ENCODE results near the gene PMF1.
A peak's percentile ranks its signal among the peaks of the same experiment; 100 is the strongest.

Gene PMF1

DNA sequence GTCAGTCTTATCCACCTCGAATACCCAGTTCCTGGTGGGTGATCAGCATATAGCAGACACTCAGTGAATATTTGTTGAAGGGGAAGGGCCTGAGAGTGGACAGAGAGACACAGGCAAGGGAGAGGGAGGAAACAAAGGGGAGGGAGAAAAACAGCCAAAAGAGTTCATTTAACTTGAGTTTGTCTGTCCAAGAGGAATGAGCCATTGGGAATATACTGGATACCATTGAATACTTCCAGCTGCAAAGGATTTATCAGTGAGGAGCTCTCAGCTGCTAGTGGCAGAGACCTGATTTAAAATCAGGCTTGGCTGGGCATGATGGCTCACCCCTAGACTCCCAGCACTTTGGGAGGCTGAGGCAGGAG is 17.6 kb downstream of the PMF1 start:
- H3K4me3 ChIP-seq (ENCODE audit: low read depth, low read length): no peak overlapping the region
- no peak for DNase-seq (ENCODE audit: low read depth)

DNA sequence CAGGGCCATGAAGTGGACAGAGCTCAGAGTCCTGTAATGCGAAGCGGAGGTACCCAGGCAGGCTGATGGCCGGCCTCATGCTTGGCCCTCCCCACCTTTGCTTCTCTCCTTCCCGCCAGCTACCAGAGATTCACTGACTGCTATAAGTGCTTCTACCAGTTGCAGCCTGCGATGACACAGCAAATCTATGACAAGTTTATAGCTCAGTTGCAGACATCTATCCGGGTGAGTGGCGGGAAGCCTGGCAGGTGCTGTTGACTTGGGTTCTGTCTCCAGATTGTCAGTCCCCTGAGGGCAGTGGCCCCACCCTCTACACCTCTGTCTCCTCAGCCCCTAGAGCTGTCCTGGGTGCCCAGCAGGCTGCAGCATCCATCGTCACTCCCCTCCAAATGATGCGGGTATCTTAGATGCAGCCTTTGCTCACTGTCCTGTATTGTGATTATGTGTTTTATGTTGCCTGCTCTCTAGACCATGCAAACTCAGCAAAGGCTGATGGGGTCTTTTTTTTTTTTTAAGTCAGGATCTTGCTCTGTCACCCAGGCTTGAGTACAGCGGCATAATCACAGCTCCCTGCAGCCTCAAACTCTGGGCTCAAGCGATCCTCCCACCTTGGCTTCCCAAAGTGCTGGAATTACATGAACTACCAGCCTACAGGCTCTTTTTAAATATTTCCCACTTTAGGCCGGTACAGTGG is 19.5 kb downstream of the PMF1 start:
- no peak for DNase-seq (ENCODE audit: low read depth)
- no peak overlapping the region for H3K4me3 ChIP-seq (ENCODE audit: low read depth, low read length)

DNA sequence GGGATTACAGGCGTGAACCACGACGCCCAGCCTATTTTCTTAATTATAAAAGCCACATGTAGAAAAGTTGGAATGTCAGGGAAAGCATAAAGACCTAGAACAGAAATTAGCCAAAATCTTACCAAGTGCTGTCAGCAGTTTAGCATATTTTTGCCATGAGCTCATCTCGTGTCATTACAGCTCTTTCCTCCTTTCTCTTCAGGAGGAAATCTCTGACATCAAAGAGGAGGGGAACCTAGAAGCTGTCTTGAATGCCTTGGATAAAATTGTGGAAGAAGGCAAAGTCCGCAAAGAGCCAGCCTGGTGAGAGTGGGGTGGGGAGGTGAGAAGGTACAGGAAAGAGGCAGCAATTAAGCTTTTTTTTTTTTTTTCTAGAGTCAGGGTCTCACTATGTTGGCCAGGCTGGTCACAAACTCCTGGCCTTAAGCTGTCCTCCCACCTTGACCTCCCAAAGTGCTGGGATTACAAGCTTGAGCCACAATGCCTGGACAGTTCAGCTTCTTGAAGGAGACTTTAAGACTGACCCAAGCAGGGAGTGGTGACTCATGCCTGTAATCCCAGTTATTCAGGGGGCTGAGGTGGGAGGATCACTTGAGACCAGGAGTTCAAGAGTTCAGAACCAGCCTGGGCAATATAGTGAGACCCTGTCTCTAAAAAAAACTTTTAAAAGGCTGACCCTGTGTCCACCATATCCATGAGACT is 20.8 kb downstream of the PMF1 start:
- H3K4me3 ChIP-seq (ENCODE audit: low read depth, low read length): no peak overlapping the region
- no peak for DNase-seq (ENCODE audit: low read depth)

DNA sequence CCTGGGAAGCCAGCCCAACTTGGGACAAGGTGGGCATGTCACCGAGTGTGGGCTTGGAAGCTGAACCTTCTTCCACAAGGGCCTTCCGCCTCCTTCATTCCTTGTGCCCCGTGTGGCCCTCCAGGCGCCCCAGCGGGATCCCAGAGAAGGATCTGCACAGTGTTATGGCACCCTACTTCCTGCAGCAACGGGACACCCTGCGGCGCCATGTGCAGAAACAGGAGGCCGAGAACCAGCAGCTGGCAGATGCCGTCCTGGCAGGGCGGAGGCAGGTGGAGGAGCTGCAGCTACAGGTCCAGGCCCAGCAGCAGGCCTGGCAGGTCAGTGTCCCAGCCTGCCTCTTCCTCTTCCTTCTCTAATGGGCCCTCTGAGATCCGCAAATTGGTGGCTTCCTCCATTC is 23.4 kb downstream of the PMF1 start:
- no peak for DNase-seq (ENCODE audit: low read depth)
- no peak overlapping the region for H3K4me3 ChIP-seq (ENCODE audit: low read depth, low read length)

DNA sequence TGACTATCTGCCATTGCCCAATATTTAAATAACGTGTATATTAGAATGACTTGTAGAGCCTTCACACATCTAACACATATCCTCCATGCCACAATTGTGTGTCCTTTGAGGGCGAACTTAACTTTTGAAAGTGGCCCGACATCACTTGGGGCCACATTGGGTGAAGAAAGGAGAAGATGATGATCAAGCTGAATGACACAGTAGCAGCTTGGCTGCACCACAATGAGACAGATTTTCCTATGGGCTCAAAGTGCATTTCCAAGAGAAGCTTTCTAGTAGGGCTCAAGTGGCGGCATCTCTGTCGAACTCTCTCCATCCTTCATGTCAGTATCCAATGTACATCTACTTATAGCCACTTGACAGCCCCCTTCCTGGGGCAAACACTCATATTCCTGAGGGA is 25.4 kb downstream of the PMF1 start:
- DNase-seq (ENCODE audit: low read depth): no peak
- no peak overlapping the region for H3K4me3 ChIP-seq (ENCODE audit: low read depth, low read length)

DNA sequence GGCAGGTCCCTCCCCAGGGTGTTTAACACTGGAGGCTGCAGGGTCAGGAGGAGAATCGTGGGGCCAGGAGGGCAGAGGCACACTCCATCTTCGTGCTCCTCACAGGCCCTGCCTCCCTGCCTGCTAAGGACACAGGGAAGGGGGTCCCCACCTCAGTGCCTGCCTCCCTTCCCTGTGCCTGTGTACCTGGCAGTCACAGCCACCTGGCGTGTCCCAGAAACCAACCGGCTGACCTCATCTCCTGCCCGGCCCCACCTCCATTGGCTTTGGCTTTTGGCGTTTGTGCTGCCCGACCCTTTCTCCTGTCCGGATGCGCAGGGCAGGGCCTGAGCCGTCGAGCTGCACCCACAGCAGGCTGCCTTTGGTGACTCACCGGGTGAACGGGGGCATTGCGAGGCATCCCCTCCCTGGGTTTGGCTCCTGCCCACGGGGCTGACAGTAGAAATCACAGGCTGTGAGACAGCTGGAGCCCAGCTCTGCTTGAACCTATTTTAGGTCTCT is 28.6 kb downstream of the PMF1 start:
- no peak for DNase-seq (ENCODE audit: low read depth)
- H3K4me3 ChIP-seq (ENCODE audit: low read depth, low read length): no peak overlapping the region

DNA sequence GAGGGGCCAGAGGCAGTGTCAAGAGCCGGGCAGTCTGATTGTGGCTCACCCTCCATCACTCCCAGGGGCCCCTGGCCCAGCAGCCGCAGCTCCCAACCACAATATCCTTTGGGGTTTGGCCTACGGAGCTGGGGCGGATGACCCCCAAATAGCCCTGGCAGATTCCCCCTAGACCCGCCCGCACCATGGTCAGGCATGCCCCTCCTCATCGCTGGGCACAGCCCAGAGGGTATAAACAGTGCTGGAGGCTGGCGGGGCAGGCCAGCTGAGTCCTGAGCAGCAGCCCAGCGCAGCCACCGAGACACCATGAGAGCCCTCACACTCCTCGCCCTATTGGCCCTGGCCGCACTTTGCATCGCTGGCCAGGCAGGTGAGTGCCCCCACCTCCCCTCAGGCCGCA is 29.1 kb downstream of the PMF1 start, which contains the start of gene BGLAP:
Gene BGLAP, plus strand, starts transcription at position 259 of the 400 bp plus-strand sequence. Its CDS starts 48 bp downstream, at position 307.
- no peak within 1 kb of the TSS for H3K4me3 ChIP-seq (ENCODE audit: low read depth, low read length)

DNA sequence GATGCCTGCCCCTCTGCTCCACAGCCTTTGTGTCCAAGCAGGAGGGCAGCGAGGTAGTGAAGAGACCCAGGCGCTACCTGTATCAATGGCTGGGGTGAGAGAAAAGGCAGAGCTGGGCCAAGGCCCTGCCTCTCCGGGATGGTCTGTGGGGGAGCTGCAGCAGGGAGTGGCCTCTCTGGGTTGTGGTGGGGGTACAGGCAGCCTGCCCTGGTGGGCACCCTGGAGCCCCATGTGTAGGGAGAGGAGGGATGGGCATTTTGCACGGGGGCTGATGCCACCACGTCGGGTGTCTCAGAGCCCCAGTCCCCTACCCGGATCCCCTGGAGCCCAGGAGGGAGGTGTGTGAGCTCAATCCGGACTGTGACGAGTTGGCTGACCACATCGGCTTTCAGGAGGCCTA is 29.9 kb downstream of the PMF1 start:
- no peak for DNase-seq (ENCODE audit: low read depth)

More for the DNA sequence above, 29.1 kb downstream of the PMF1 start, which contains the start of gene BGLAP:
- DNase-seq (ENCODE audit: low read depth): no peak

DNA sequence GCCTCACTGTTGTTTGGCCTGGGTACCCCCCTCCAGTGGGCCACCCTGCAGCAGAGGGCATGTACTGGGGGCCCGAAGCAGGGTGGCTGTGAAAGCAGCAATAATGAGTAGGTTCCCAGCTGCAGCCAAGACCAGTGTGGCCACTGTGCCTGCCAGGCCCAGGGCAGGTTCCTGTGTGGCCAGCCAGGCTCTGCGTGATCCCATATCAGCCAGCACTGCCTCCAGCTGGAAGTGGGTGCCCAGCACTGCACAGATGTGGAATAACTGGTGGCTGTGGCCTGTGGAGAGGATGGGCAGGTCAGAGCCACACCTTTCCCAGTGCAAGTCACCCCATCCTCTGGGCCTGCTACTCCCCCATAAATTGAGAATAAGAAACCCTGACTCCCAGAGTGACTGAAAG is 31.3 kb downstream of the PMF1 start:
- no peak overlapping the region for H3K4me3 ChIP-seq (ENCODE audit: low read depth, low read length)
- no peak for DNase-seq (ENCODE audit: low read depth)

More for the DNA sequence above, 29.9 kb downstream of the PMF1 start:
- no peak overlapping the region for H3K4me3 ChIP-seq (ENCODE audit: low read depth, low read length)

DNA sequence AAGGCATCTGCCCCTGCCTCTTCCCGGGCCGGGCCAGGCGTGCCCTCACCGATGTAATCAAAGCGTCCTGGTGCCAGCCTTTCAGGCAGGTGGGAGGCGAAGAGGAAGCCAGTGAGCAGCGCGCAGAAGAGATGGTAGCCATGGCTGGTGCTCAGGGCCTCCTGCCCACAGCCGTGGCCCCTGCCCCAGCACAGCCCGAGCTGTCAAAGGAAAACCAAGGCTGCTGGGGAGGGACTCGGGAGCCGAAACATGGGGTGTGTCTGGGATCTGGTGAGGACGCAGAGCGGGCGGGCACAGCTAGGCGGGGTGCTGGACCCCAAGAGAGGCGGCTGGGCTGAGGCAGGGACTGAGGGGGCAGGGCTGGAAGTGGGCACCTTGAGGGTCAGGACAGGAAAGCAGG is 31.9 kb downstream of the PMF1 start:
- no peak for DNase-seq (ENCODE audit: low read depth)
- H3K4me3 ChIP-seq (ENCODE audit: low read depth, low read length): no peak overlapping the region

DNA sequence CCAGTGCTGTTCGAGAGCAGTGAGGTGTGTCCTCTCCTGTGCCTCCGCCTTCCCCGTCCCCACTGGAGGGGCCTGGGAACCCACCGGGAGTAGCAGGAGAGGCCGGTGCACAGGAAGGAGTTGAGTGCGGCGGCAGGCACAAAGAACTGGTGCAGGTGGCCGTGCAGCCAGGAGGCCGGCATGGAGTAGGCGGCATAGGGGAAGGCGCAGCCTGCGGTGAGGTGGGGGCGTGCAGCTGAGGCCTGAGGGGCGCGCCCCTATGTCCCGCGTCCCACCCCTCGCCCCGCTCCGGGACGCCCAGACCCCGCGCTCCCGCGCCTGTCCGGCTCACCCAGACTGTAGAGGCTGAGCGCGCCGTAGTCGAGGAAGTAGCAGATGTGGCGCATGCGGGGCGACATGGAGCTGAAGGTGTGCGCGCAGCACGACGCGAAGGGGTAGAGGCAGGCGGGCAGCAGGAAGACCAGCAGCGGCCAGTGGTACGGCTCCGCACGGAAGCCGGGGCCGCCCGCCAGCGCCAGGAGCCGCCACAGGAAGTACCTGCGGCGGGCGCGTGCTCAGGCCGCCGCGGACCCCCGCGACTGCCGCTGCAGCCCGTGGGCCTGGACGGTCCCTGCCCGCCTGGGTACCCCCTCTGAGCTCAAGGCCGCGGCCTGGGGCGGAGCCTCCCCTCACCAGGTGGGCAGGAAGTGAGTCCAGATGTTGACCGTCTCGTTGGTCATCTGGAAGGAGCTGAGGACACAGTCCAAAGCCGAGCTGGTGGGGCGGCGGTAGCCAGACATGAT is 32.8 kb downstream of the PMF1 start:
- DNase-seq (ENCODE audit: low read depth): no peak
- H3K4me3 ChIP-seq (ENCODE audit: low read depth, low read length): peak overlapping the region; percentile 36

DNA sequence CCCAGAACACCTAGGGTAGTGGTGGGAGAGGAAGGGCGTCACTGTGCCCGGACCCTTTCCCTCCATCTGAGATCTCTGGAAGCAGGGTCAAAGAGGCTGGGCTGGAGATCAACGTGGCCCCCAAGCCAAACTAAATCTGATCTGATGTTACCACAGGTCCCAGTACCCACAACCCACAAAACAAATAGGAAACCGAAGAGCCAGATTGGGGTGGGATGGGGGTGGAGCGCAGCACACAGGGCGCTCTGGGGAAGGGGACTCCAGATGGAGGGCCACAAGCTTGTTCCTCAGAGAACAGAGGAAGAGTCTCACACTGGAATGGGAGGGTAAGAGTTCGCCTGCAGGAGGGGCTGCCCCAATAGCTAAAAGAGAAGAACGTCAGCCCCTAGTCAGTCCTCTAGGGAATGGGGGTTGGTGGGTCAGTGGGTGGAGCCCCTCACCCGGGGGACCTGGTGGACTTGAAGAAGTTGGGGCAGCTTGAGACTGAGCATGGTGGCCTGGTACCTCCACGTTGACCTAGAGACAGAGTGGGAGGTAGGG is 33.5 kb downstream of the PMF1 start:
- H3K4me3 ChIP-seq (ENCODE audit: low read depth, low read length): no peak overlapping the region
- no peak for DNase-seq (ENCODE audit: low read depth)

DNA sequence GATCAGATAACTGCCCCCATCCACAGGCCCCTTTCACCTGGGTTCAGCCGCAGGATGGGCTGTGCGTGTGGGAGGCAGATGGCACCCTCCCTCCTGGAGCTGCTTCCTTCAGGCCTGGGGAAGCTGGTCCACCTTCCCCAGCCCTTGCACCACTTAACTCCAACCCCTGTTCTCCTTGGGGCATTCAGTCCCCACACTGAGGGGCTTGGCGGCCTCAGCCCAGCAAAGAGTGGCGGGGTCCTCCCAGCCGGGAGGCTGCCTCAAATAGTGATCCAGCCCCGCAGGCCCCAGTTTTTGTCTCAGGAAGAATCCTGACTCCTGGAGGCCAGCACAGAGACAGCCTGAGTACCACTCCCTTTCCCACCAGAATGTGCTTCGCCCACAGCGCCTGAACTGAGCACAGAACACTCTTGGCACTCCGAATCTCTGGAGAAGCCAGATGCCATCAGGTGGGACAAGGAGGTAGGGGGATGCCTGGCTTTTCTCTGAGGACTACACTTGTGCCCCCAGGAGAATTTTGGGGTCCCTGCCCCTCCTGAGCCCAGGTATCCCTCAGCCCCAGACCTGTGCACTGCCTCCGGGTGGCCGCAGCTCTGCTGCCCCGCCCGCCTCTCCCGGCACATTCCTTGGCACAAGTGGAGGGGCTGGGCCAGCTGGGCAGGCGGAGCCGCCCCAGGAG is 34.1 kb downstream of the PMF1 start:
- H3K4me3 ChIP-seq (ENCODE audit: low read depth, low read length): no peak overlapping the region
- DNase-seq (ENCODE audit: low read depth): no peak

DNA sequence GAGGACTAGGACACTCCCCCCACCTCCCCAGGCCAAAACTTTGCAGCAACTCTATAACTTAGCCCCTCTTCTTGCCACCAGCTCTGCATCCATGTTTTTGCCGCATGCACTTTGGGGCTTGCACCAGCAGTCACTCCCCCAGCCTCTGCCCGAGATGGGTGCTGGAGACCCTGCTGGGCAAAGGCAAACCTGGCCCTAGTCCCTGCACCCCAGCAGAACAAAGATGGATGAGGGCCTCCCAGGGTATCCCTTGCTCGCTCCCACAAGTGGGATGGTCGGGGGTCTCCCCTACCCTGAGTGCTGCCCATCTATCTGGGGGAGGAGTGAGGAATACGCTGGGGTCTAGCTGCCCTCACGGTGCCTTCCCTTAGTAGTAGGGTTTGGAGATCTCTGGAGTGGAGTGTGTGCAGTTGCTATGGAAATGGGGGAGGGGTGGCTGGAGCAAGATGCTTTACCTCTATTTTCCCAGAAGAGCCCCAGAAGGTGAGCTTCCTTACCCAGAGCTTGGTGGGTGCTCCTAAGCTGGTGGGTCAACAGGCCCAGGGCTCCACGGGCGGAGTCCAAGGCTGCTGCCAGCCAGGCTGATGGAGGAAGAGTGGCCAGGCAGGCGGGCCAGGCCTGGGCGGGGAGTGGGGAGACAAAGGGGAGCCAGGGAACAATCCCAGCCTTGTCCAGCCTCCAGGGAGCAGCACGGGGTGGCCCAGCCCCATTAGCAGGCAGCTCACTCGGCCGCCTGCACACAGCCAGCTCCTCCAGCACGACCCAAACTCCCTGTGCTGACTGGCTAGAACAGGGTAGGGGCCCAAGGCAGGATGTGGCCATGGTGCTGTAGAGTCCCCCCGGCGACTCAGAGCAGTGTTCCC is 34.9 kb downstream of the PMF1 start, which contains the start of gene PAQR6:
Gene PAQR6, minus strand, starts transcription at position 597 of the 863 bp plus-strand sequence. CDS start 1,325 bp downstream, outside the sequence.
- H3K4me3 ChIP-seq (ENCODE audit: low read depth, low read length): no peak within 1 kb of the TSS
- no peak for DNase-seq (ENCODE audit: low read depth)

DNA sequence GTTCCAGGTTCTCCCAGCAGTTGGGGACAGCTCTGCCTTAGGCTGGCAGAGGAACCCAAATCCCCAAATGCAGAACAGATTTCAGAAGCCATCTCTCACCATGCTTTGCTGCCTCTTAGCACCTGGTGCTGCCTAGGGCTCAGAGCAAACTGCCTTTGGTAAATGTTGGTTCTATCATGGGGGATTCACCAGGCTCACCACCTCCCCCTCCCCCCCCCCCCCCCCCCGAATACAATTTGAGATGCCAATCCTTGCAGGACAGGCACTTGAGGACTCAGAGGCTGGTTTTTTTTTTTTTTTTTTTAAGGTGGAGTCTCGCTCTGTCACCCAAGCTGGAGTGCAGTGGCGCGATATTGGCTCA is 35.5 kb downstream of the PMF1 start:
- no peak for DNase-seq (ENCODE audit: low read depth)
- no peak overlapping the region for H3K4me3 ChIP-seq (ENCODE audit: low read depth, low read length)

DNA sequence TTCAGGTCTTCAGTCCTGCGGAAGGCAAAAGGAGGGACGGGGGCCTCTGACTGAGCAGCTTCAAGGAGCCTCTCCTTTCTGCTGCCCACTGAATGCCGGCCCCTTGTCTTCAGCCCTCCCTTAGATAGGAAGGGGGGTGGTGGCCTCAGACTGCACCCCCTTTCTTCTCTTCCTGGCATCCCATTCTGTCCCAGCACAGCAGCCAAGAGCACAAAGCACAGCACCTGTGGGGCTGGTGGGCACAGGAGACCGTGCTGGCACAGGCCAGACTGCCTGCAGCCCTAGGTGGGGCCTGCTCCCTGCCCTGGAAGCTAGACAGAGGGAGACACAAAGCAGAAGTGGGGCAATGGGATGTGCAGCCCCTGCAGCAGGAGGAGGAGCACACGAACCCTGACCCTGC is 36.8 kb downstream of the PMF1 start:
- H3K4me3 ChIP-seq (ENCODE audit: low read depth, low read length): no peak overlapping the region
- DNase-seq (ENCODE audit: low read depth): no peak

DNA sequence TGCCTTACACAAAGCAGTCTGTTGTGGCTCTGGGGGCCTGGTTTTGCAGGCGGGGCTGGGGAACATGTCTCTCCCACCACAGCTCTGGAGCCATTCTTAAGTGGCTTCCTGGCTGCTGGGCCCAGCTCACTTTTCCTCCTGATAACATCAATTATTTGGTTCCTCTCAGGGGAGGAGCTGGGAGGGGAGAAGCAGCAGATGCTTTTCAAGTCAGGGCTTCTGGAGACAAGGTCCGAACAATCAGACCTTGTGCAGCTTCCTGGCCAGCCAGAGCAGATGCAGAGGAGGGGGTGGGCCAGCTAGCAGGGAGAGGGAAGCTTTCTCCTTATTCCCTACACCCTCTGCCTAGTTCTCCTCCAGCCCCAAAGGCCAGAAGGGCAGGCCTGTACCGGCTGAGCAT is 38.7 kb downstream of the PMF1 start:
- no peak overlapping the region for H3K4me3 ChIP-seq (ENCODE audit: low read depth, low read length)
- no peak for DNase-seq (ENCODE audit: low read depth)

DNA sequence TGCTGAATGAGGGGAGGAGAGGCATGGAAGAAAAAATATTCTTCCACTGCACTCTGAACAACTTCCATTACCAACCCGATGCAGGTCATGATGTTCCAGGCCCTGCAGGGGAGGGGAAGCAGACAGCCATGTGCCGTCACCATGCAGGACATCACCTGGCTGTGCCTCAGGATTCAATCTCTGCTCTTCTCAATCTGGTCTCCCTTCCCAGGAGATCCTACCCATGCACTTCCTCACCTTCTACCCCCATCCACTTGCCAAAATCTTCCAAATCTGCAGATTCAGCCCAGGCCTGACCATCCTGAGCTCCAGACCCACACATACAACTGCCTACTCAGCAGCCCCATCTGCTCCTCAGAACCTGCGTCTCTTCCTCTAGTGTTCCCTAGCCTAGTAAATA is 40.8 kb downstream of the PMF1 start:
- no peak overlapping the region for H3K4me3 ChIP-seq (ENCODE audit: low read depth, low read length)
- DNase-seq (ENCODE audit: low read depth): no peak

DNA sequence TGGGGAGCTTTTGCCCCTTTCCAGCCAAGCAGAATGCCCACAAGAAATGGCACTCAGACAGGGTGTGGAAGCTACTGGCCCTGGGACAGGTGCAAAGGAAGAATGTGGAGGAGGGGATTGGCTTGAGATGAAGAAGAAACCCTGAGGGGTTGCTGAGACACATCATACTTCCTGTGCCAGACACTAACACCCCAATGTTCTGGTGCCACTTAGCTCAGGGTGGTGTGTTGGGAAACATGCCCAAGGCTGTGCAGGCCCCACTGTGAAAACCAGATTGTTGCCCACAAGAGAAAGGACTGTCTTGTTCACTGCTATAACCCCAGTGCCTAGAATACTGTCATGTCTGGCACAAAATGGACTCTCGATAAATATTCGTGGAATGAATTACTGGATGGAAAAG is 44.9 kb downstream of the PMF1 start:
- no peak for DNase-seq (ENCODE audit: low read depth)
- H3K4me3 ChIP-seq (ENCODE audit: low read depth, low read length): no peak overlapping the region
